Stimulated activated CD8-positive, alpha-beta memory T cell treated with anti-CD3 and anti-CD28 coated beads, Interleukin-15, amount 100 ng/mL, for 1 hour (primary cell): ENCODE results near the gene TTC39A.

Source experiments
- DNase-seq: peaks from one replicate; pipeline ENCODE4 v3.0.0-alpha.2; 2020; ENCODE audit warnings: low read depth

TTC39A gene

DNA sequence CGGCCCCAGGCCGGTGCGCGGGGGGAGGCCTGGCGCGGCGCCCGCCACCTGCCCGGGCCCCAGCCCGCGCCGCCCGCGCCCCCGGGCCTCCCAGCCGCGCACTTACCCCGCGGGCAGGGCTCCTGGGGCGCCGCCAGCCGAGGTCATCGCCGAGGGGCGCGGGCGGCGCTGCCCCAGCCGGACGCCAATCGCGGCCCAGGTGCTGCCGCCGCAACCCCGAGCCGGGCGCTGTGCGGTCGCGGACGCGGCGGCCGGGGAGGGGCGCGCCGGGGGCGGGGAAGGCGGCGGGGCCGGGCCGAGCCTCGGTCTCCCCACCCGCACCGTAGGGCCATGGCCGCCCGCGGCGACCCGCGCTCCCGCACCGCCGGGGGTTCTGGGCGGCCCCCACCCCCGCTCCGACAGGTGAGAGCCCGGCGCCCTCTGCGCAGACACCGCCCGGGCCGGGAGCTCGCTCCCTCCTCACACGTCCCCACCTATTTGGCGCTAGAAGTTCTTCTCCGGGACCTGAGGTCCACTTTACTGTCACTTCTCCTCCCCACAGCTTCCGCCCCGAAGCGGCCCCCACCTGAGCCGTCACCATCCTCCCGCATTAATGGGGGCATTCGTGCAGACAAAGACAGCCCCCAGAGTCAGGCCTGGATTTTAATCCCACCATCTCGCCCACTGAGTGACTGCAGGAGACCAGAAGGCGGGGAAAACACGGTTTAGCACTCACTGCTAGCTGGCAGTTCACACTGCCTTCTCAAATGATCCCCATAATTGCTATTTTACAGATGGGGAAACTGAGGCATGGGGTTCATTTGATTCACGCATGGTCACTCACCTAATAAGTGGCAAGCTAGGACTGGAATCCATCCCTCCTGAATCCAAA, at the start of gene TTC39A:
TTC39A (minus strand) TSS at position 232 of the 871 bp plus-strand sequence; CDS start at position 147, 85 bp downstream.
- no peak for DNase-seq

- DNase-seq: no peak
Measured at GRCh38 chr1:51378871-51379270, 48.5 kb upstream of the TTC39A start.

GRCh38 chr1:51373898-51374297, 43.5 kb upstream of the TTC39A start:
- no peak for DNase-seq

GRCh38 chr1:51372561-51372960, 42.2 kb upstream of the TTC39A start:
- DNase-seq: no peak

- no peak for DNase-seq
Measured at GRCh38 chr1:51369171-51369570, 38.8 kb upstream of the TTC39A start.

GRCh38 chr1:51365774-51366173, 35.4 kb upstream of the TTC39A start:
- no peak for DNase-seq

DNA sequence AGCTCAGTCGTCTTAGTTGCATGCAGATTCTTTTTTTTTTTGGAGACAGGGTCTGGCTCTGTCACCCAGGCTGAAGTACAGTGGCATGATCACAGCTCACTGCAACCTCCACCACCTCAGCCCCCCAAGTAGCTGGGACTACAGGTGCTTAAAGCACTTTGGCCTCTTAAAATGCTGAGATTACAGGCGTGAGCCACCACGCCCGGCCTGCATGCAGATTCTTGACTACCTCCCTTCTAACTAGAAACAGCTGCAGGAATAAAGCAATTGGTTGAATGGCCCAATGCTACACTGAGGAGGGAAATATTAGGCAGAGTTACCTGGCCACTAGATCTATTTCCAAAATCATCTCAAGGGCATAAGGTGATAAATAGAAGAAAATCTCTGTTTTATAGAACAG, 29.5 kb upstream of the TTC39A start:
- no peak for DNase-seq

- DNase-seq: no peak
Measured at GRCh38 chr1:51355382-51355781, 25.0 kb upstream of the TTC39A start.

GRCh38 chr1:51354416-51354815, 24.1 kb upstream of the TTC39A start:
- DNase-seq: no peak

DNA sequence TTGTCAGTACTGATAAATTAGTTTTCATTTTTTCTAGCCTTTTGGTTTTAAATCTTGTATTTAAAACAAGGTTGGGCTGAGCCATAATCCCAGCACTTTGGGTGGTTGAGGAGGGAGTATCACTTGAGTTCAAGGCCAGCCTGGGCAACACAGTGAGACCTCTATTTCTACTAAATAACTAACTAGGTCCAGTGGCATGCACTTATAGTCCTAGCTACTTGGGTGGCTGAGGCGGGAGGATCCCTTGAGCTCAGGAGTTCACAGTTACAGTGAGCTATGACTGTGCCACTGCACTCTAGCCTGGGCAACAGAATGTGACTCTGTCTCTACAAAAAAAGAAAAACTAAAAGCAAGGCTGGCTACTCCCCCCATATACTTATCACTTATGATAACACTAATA, 21.5 kb upstream of the TTC39A start:
- DNase-seq: no peak

DNA sequence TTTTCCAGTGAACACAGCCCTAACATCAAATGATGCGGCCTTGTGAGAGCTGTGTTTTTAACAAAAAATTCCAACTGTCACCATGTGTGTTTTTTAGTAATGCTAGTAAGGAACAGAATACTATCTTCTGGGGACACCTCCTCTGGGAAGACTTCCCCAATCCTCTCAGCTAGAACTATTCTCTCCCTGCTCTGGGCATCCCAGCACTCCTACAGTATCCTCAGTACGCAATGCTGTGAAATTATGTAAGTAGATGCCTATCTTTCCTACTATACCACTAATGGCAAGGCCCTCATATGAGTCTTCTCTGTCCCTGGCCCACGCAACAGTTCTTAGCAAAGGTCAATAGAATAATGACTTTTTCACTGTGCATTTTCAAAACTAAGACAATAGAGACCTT, 19.5 kb upstream of the TTC39A start:
- no peak for DNase-seq

DNA sequence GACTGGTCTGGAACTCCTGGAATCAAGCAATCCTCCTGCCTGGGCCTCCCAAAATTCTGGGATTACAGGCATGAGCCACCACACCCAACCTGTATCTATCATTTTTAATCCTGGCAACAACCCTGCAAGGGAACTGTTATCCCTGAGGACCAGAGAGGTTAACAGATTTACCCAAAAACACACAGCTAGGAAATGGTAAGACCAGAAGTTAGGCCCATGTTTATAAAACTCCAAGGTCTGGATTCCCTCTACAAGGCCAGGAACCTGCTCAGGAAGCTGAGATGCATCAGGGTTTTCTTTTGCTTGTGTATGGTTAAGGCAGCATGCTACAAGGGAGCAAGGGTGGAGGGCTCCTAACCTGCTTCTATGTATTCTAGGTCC, 17.8 kb upstream of the TTC39A start:
- no peak for DNase-seq

GRCh38 chr1:51347398-51348146, 17.2 kb upstream of the TTC39A start:
- DNase-seq: no peak

DNA sequence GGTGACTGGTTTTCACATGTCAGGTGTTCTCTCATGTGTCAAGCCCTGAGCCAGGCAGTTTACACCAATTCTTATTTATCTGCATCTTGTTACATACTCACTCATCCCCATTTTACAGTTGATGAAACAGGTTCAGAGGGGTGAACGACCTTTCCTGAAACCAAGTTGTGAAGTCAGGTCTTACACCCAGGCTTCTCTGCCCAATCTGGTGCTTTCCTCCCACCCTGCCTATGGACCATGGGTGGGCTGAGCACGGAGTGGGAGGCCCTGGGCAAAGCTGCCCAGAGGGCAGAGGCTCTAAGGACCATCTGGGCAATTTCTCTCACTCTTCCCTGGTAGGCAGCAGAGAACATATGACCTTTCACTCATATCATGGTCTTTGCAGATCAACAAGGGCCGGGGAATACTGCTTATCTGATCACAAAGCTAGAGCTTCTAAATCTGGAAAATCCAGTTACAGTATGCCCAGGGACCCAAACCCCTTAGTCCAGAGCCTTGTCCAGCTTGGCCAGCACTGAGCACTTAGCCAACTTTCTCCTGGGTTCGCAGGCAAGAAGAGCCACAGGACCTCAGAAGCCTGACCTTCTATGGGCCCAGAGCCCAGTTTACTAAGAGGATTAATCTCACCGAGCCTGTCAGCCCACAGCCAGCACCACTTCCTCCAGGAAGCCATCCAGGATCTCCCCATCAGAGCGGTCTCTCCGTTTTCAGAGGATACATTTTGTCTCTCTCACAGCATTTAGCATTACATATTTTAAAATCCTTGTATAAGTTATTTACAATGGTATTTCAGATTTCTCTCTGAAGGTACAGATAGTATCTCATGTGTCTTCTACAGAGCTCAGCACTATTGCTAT, 16.0 kb upstream of the TTC39A start:
- DNase-seq: no peak

DNA sequence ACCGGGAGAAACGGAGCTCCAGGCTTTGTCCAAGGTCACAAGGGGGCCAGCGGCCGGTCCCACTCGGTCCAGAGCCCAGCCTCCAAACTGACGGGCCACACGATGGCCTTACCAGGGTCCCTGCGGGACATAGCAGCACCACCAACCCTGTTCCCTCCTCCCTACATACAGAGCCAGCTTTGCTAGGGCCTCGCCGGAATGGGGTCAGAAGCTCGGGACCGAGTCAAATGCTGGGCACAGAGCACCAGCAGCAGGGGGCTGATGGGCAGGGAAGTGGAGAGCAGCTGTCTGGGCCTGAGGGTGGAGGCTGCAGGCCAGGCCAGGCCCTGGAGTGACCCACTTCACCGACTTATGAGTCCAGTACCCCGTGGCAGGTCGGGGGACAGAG, 14.9 kb upstream of the TTC39A start:
- no peak for DNase-seq

DNA sequence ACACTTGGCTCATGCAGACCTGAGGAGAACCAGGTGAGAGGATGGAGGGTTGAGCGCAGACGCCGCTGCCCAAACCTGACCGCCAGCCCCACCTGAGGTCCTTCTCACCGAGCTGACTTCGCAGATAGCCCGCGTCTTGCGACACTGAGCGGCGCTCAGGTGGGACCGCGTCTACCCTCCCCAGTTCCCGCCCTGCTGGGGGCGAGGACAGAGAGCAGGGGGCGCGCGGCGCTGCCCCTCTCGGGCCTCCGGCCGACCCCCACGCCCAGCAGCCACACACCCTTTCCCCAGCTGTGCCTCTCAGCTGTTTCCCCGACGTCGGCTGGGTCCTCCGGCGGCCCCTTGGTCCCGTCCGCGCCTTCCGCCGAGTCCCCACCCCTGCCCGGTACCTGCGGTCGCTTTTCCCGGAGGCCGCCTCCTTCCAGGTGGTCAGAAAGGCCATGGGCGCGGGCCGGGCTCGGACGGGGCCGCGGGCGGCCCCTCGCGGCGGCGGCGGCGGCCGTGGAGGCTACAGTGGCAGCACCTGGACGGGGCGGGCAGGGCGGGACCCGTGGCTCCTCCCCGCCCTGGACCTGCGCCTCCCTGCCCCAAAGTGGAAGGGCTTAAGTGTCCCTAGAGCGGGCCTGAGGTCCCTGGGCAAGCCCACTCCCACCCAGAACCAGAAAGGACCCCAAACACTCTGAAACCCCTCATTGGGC, 14.4 kb upstream of the TTC39A start:
- DNase-seq: no peak

GRCh38 chr1:51344276-51344601, 13.9 kb upstream of the TTC39A start:
- no peak for DNase-seq

- DNase-seq: no peak
Measured at GRCh38 chr1:51343624-51344023, 13.3 kb upstream of the TTC39A start.

- DNase-seq: no peak
Measured at GRCh38 chr1:51342591-51343206, 12.3 kb upstream of the TTC39A start.

DNA sequence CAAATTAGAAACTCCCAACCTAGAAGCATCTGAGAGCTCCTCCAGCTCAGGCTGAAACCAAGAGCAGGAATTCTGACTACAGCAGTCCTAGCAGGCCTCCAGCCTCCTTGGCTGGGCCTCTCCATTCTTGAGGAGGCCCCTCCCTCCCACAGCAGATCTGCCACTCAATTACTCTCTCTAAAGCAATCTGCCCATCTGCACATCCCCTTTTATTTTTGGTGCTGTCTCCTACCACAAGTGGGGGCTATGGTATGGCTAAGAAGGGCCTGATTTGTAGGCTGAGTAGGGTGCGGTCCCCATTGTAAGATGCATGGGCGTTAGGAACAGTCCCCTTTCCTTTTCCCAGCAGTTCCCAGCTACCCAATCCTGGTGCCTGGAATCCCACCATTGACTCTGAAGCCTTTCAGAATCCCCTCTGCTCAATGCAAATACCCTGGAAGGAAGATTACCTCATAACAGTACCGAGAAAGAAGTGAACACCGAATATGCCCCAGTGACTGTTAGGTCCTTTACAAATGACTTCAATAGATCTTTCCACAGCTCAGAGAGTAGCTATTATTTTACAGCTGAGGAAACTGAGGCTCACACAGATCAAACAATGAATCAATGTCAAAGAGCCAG, 11.6 kb upstream of the TTC39A start:
- no peak for DNase-seq

- DNase-seq: no peak
Measured at GRCh38 chr1:51340380-51340779, 10.0 kb upstream of the TTC39A start.
